Tibial nerve (tissue), 4 donors: ENCODE measurements around the gene PNLDC1.

Experiments
- EP300 ChIP-seq, 2 donors: sonication (generic); formaldehyde crosslinking; IDR thresholded peaks; one replicate each; pipeline ENCODE4 v1.6.1; 2017; ENCODE audit warnings: antibody characterized with exemption in 2 of 2, mild to moderate bottlenecking in 1 of 2
- POLR2A ChIP-seq, 2 donors: fragments of 450-650 bp; IDR thresholded peaks; one replicate each; pipeline ENCODE4 v1.6.1; 2017; ENCODE audit warnings: antibody characterized with exemption in 2 of 2, mild to moderate bottlenecking in 2 of 2, moderate library complexity in 2 of 2
- TF ChIP-seq, protein P1 (sequence below), 5 experiments: fragments of 200-600 bp in 3 of 5; fragments of 450-650 bp in 2 of 5; sonication (generic) in 3 of 5; IDR thresholded peaks; one replicate each; pipeline ENCODE4 v1.5.1; 2016 to 2019; ENCODE audit warnings: antibody characterized with exemption in 5 of 5, mild to moderate bottlenecking in 3 of 5, moderate library complexity in 2 of 5

DNA sequence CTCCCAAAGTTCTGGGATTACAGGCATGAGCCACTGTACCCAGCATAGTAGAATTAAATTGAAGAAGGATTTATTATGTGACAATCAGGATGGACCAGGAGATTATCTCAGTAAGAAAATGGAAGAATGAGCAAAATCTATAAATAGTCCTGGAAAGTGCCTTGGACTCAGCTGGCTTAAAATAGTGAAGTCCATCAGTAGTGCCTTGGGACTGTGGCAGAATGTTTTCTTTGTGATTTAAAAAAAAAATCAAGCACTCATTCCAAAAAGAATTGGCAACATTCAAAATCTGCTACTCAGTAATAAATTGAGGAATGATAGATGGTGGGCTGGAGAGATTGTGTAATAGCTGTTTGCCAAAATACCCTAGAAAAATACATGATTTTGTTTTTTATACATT is 53.7 kb downstream of the PNLDC1 start:
- TF ChIP-seq, protein P1, sequence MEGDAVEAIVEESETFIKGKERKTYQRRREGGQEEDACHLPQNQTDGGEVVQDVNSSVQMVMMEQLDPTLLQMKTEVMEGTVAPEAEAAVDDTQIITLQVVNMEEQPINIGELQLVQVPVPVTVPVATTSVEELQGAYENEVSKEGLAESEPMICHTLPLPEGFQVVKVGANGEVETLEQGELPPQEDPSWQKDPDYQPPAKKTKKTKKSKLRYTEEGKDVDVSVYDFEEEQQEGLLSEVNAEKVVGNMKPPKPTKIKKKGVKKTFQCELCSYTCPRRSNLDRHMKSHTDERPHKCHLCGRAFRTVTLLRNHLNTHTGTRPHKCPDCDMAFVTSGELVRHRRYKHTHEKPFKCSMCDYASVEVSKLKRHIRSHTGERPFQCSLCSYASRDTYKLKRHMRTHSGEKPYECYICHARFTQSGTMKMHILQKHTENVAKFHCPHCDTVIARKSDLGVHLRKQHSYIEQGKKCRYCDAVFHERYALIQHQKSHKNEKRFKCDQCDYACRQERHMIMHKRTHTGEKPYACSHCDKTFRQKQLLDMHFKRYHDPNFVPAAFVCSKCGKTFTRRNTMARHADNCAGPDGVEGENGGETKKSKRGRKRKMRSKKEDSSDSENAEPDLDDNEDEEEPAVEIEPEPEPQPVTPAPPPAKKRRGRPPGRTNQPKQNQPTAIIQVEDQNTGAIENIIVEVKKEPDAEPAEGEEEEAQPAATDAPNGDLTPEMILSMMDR (IDR thresholded peaks at IDR 0.05), result no peak
- no peak for TF ChIP-seq POLR2A (IDR thresholded peaks at IDR 0.05)
- peak in 1 of 2 donors; percentile 13 for TF ChIP-seq EP300 (IDR thresholded peaks at IDR 0.05)
